Stimulated activated CD8-positive, alpha-beta memory T cell treated with anti-CD3 and anti-CD28 coated beads, Interleukin-4, amount 100 ng/mL, for 1 hour (primary cell): ENCODE measurements around the gene CAPZA2.
A peak's percentile ranks its signal among the peaks of the same experiment; 100 is the strongest.

Experiments used
- DNase-seq, 2 donors: peaks; one replicate each; pipeline ENCODE4 v3.0.0-alpha.2; 2020; ENCODE audit warnings: low read depth in 2 of 2, low spot score in 1 of 2

CAPZA2 gene

GRCh38 chr7:116861717-116862116 lies 670 bp upstream of the CAPZA2 start:
- DNase-seq, result no peak

GRCh38 chr7:116862951-116863670 lies 724 bp downstream of the CAPZA2 start:
- DNase-seq, result peak in 1 of 2 donors; percentile 11

- DNase-seq, result no peak
Observed at GRCh38 chr7:116863936-116864500, 1.6 kb downstream of the CAPZA2 start.

- DNase-seq, result no peak
Observed at GRCh38 chr7:116871061-116871700, 8.8 kb downstream of the CAPZA2 start.

- DNase-seq, result no peak
Observed at GRCh38 chr7:116872026-116872425, 9.6 kb downstream of the CAPZA2 start.

- no peak for DNase-seq
Observed at GRCh38 chr7:116873619-116874018, 11.2 kb downstream of the CAPZA2 start.

GRCh38 chr7:116876664-116877442 lies 14.5 kb downstream of the CAPZA2 start:
- no peak for DNase-seq

- DNase-seq, result no peak
Observed at GRCh38 chr7:116877443-116878217, 15.2 kb downstream of the CAPZA2 start.

GRCh38 chr7:116884691-116885090 lies 22.3 kb downstream of the CAPZA2 start:
- DNase-seq, result no peak

GRCh38 chr7:116885724-116886123 lies 23.3 kb downstream of the CAPZA2 start:
- no peak for DNase-seq

GRCh38 chr7:116886543-116887156 lies 24.3 kb downstream of the CAPZA2 start:
- no peak for DNase-seq

- DNase-seq, result no peak
Observed at GRCh38 chr7:116888895-116889294, 26.5 kb downstream of the CAPZA2 start.

GRCh38 chr7:116895849-116896248 lies 33.5 kb downstream of the CAPZA2 start:
- DNase-seq, result no peak

GRCh38 chr7:116897661-116898060 lies 35.3 kb downstream of the CAPZA2 start:
- DNase-seq, result no peak

- no peak for DNase-seq
Observed at GRCh38 chr7:116899308-116899707, 36.9 kb downstream of the CAPZA2 start.

GRCh38 chr7:116901143-116901542 lies 38.8 kb downstream of the CAPZA2 start:
- no peak for DNase-seq

- DNase-seq, result no peak
Observed at GRCh38 chr7:116902867-116903266, 40.5 kb downstream of the CAPZA2 start.

- no peak for DNase-seq
Observed at GRCh38 chr7:116906391-116906790, 44.0 kb downstream of the CAPZA2 start.

- no peak for DNase-seq
Observed at GRCh38 chr7:116910383-116910782, 48.0 kb downstream of the CAPZA2 start.

- no peak for DNase-seq
Observed at GRCh38 chr7:116911801-116912200, 49.4 kb downstream of the CAPZA2 start.
